Left renal pelvis (tissue), 4 donors: Measurements from ENCODE around the gene EVI5L. TPM values are rescaled to one million over a fixed set of nuclear protein-coding genes. Genes with fewer than 3 reads are reported as not detected.

Experiments
- DNase-seq, 4 donors: peaks; one replicate each; pipeline ENCODE4 v3.0.0-alpha.2; 2013; ENCODE audit warnings: low read depth in 4 of 4, low spot score in 3 of 4
- polyA plus RNA-seq, 4 donors: library from polyadenylated mRNA; unstranded; fragments of 120-200 nt; gene quantifications; one replicate each; pipeline ENCODE4 v1.2.1, GENCODE V29; 2013; ENCODE audit not compliant: insufficient read length in 4 of 4

Gene EVI5L
- polyA plus RNA-seq, 4 donors: 14.0 to 18.7 (median 16.1) TPM

- DNase-seq: no peak
Measured at GRCh38 chr19:7909471-7910067, 79.6 kb downstream of the EVI5L start.

DNA sequence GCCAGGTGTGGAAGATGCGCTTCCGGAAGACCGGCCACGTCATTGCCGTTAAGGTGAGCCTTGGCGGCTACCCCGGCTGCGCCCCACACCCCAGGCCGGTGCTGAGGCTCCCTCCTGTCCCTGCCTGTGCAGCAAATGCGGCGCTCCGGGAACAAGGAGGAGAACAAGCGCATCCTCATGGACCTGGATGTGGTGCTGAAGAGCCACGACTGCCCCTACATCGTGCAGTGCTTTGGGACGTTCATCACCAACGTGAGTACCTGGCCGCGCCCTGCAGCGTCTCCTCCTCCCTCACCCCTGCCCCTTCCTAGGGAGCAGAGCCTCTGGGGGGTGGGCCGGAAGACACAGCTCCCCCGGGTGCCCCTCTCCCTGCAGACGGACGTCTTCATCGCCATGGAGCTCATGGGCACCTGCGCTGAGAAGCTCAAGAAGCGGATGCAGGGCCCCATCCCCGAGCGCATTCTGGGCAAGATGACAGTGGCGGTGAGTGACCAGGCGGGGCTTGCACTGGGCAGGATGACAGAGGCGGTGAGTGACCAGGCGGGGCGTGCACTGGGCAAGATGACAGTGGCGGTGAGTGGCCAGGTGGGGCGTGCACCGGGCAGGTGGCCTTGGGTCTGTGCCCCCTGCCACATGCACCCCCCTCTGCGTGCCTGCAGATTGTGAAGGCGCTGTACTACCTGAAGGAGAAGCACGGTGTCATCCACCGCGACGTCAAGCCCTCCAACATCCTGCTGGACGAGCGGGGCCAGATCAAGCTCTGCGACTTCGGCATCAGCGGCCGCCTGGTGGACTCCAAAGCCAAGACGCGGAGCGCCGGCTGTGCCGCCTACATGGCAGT, 80.5 kb downstream of the EVI5L start:
- DNase-seq: no peak

DNA sequence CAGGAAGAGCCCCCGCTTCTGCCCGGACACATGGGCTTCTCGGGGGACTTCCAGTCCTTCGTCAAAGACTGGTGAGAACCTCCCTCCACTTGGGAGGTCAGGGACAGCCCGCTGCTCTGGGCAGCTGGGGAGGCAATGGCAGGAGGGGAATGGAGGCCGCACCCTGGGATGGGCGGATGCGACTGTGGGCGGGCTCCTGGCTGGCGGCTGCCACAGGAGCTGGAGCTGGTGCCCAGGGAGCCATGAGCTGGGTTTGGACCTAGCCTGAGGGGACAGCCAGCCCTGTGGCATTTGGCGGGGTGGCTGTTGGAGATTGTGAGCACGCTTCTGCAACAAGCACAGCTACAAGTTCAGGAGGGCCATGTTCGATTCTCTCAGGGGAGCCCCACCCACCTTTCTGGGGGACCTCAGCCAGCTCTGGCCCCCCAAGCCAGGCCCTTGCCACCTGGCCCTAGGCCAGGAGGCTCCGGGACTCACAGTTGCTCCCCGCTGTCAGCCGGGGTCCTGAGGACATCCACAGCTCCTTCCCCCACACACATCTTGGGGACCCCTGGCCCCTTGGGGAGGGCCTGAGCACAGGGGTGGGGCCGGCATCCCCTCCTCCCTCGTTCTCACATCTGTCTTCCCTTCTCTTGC, 81.6 kb downstream of the EVI5L start:
- DNase-seq: no peak

- no peak for DNase-seq
Measured at GRCh38 chr19:7912144-7912696, 82.2 kb downstream of the EVI5L start.

DNA sequence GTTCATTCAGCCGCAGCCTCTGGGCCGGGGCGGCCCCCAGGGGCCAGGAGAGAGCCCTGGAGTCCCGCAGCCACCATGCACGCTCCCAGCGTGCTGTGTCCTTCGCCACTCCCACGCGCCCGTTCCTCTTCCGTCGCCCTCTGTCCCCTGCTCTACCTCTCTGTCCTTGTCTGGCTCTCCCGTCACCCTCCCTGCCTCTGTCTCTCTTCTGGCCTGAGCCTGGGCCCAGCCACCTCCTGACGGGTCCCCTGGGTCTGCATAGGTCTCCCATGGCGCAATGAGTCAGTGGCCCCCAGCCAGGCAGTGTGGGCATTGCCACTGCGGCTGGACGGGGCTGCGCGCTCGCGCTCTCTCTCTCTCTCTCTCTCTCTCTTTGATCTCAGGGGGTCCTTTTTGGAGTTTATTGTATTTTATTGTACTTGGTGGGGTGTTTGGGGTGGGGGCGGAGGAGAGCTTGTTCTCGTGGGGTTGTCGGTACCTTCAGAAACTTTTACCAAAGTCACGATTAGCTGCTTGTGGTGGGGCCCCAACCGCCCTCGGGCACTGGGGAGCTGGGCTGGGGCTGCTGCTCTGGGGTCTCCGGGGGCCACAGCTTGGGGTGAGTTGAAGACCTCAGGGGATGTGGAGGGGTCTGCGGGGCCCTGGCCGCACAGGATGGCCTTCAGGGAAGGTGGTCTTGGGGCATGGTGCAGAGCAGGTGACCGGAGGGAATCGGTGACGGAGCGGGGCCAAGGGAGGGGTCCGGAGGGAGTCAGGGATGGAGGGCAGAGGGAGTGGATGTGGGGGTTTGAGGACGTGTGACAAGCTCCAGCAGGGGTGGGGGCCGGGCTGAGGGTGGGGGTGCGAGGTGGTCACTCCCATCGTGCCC, 82.9 kb downstream of the EVI5L start:
- no peak for DNase-seq

GRCh38 chr19:7913652-7914051, 83.6 kb downstream of the EVI5L start:
- DNase-seq: no peak

GRCh38 chr19:7914099-7914498, 84.1 kb downstream of the EVI5L start:
- DNase-seq: no peak

Other genes starting within 250 kb of the EVI5L start
- 10 to 100 TPM in 3 of 4 donors, 1 to 10 TPM in 1; 1.6 to 27.7 (median 13.2) TPM for gene CAMSAP3, start 234.4 kb upstream of the EVI5L start, polyA plus RNA-seq
- 10 to 100 TPM; 28.8 to 47.5 (median 31.1) TPM for gene XAB2, start 200.7 kb upstream of the EVI5L start, polyA plus RNA-seq
- 100 to 1,000 TPM in 3 of 4 donors, 10 to 100 TPM in 1; 86.2 to 126 (median 114) TPM for gene PET100, start 200.4 kb upstream of the EVI5L start, polyA plus RNA-seq
- 1 to 10 TPM in 2 of 4 donors, under 1 TPM in 1, not detected in 1; 0.43 to 2.8 (median 1.3) TPM for gene PCP2, start 196.5 kb upstream of the EVI5L start, polyA plus RNA-seq
- gene STXBP2, start 193.1 kb upstream of the EVI5L start, polyA plus RNA-seq: 10 to 100 TPM; 11.6 to 84.1 (median 63.4) TPM
- gene RETN, start 161.2 kb upstream of the EVI5L start, polyA plus RNA-seq: 1 to 10 TPM in 3 of 4 donors, under 1 TPM in 1; 0.54 to 3.0 (median 1.6) TPM
- under 1 TPM; 0.13 to 0.31 (median 0.24) TPM for gene MCEMP1, start 153.1 kb upstream of the EVI5L start, polyA plus RNA-seq
- gene TRAPPC5, start 149.4 kb upstream of the EVI5L start, polyA plus RNA-seq: 10 to 100 TPM; 34.1 to 65.4 (median 41.0) TPM
- gene FCER2, start 128.1 kb upstream of the EVI5L start, polyA plus RNA-seq: 1 to 10 TPM in 1 of 4 donors, under 1 TPM in 3; 0.19 to 1.2 (median 0.36) TPM
- gene CLEC4G, start 98.1 kb upstream of the EVI5L start, polyA plus RNA-seq: under 1 TPM in 1 of 4 donors, not detected in 3; 0.31 TPM
- gene CD209, start 82.7 kb upstream of the EVI5L start, polyA plus RNA-seq: 1 to 10 TPM in 3 of 4 donors, under 1 TPM in 1; 0.87 to 6.0 (median 1.7) TPM
- gene CLEC4M, start 67.0 kb upstream of the EVI5L start, polyA plus RNA-seq: 1 to 10 TPM in 3 of 4 donors, under 1 TPM in 1; 0.08 to 3.0 (median 2.1) TPM
- gene PRR36, start 44.2 kb downstream of the EVI5L start, polyA plus RNA-seq: 1 to 10 TPM; 3.5 to 9.9 (median 6.8) TPM
- gene LRRC8E, start 58.3 kb downstream of the EVI5L start, polyA plus RNA-seq: 1 to 10 TPM in 3 of 4 donors, under 1 TPM in 1; 0.46 to 3.2 (median 2.1) TPM
- 10 to 100 TPM; 20.8 to 41.9 (median 24.8) TPM for gene MAP2K7, start 73.7 kb downstream of the EVI5L start, polyA plus RNA-seq
- gene TGFBR3L, start 84.6 kb downstream of the EVI5L start, polyA plus RNA-seq: under 1 TPM in 3 of 4 donors, not detected in 1; 0.24 to 0.60 (median 0.59) TPM
- 10 to 100 TPM; 13.6 to 20.9 (median 16.1) TPM for gene SNAPC2, start 90.1 kb downstream of the EVI5L start, polyA plus RNA-seq
- gene CTXN1, start 95.9 kb downstream of the EVI5L start, polyA plus RNA-seq: 10 to 100 TPM; 11.6 to 34.1 (median 13.9) TPM
- gene TIMM44, start 113.4 kb downstream of the EVI5L start, polyA plus RNA-seq: 10 to 100 TPM; 31.1 to 61.0 (median 42.3) TPM
- gene ELAVL1, start 175.4 kb downstream of the EVI5L start, polyA plus RNA-seq: 10 to 100 TPM; 66.7 to 94.5 (median 85.1) TPM
- under 1 TPM; 0.29 to 0.47 (median 0.39) TPM for gene CCL25, start 222.5 kb downstream of the EVI5L start, polyA plus RNA-seq